K562 (cell line): ENCODE data around the gene NECTIN2. TPM values are rescaled to one million over a fixed set of nuclear protein-coding genes. Genes with fewer than 3 reads are reported as not detected.

Experiments
- ATAC-seq: fragments of 200-7000 bp; cut with Tn5 transposase; 3 replicates; pipeline ENCODE4 v1.9.1; 2020; ENCODE audit warnings: moderate library complexity
- BruUV-seq: library from RNA; stranded (reverse); fragments of 400-500 nt; replicated peaks from 2 replicates; lab custom pipeline; 2021; lab: Mats Ljungman, UMichigan
- CTCF ChIA-PET: fragments of 300-600 bp; formaldehyde crosslinking; extraction: SDS; loops from one replicate; lab custom pipeline; 2021; ENCODE audit warnings: low intra/inter-chr PET ratio; lab: Yijun Ruan, JAX
- POLR2A ChIA-PET: fragments of 300-600, 350-650 bp; sonication (Branson Sonifier 250); formaldehyde crosslinking; extraction: SDS; loops from one replicate; lab custom pipeline; 2021; ENCODE audit warnings: antibody characterized with exemption, inconsistent platforms; lab: Yijun Ruan, JAX
- DNase-seq, 4 experiments: peaks; one replicate each; pipeline versions ENCODE4 v3.0.0 to v3.0.0-alpha.2; 2011 to 2018; ENCODE audit warnings: low spot score in 3 of 4, mixed read lengths in 3 of 4; ENCODE audit errors: extremely low read depth in 1 of 4
- FAIRE-seq: peaks from 2 replicates; lab custom pipeline; 2011; peaks lifted over from hg19 to GRCh38; lab: Jason Lieb, UNC
- H2AFZ ChIP-seq: 2 replicates; pipeline ENCODE4 v1.6.0; 2011; ENCODE audit warnings: low read depth, low read length, control low read depth, inconsistent platforms
- H3K27ac ChIP-seq: fragments of 200-600 bp; 3 replicates; pipeline ENCODE4 v1.8.0; 2011; ENCODE audit warnings: low read depth, mild to moderate bottlenecking, control low read depth, inconsistent platforms, low read length, moderate library complexity, mixed read lengths; ENCODE audit errors: extremely low read depth
- H3K27me3 ChIP-seq, 2 experiments: fragments of 300-600 bp in 1 of 2; 2 replicates in 1 of 2; 3 replicates in 1 of 2; pipeline versions ENCODE4 v1.6.0 to v1.8.0; 2011; ENCODE audit warnings: inconsistent platforms in 2 of 2, low read length in 2 of 2, mild to moderate bottlenecking in 1 of 2, mixed read lengths in 1 of 2, moderate library complexity in 1 of 2; ENCODE audit not compliant: control insufficient read depth in 2 of 2, insufficient read depth in 2 of 2
- H3K36me3 ChIP-seq: fragments of 300-600 bp; 3 replicates; pipeline ENCODE4 v1.8.0; 2011; ENCODE audit warnings: mild to moderate bottlenecking, low read length, inconsistent platforms; ENCODE audit not compliant: control insufficient read depth, insufficient read depth
- H3K4me1 ChIP-seq, 2 experiments: fragments of 200-600 bp in 1 of 2; replicated peaks in 1 of 2; 2 replicates in 1 of 2; 3 replicates in 1 of 2; pipeline versions ENCODE4 v1.5.1 to v1.8.0; 2011; ENCODE audit warnings: inconsistent platforms in 2 of 2, low read length in 2 of 2, mild to moderate bottlenecking in 1 of 2, mixed read lengths in 1 of 2, moderate library complexity in 1 of 2; ENCODE audit not compliant: control insufficient read depth in 2 of 2, insufficient read depth in 2 of 2
- H3K4me2 ChIP-seq: 2 replicates; pipeline ENCODE4 v1.6.1; 2011; ENCODE audit warnings: low read length, control low read depth, inconsistent platforms, mixed read lengths; ENCODE audit not compliant: insufficient read depth
- H3K4me3 ChIP-seq: fragments of 200-600 bp; sonication (generic), shearing (Covaris generic); 2 replicates; pipeline ENCODE4 v1.5.1; 2016; ENCODE audit warnings: control low read depth, inconsistent platforms
- H3K79me2 ChIP-seq: fragments of 200-600 bp; 3 replicates; pipeline ENCODE4 v1.8.0; 2011; ENCODE audit warnings: low read length, inconsistent platforms; ENCODE audit not compliant: control insufficient read depth, insufficient read depth
- H3K9ac ChIP-seq, 2 experiments: 2 replicates each; pipeline versions ENCODE4 v1.6.0 to v1.6.1; 2011; ENCODE audit warnings: low read depth in 2 of 2, low read length in 2 of 2, control low read depth in 1 of 2, inconsistent platforms in 1 of 2, mild to moderate bottlenecking in 1 of 2, mixed read lengths in 1 of 2; ENCODE audit not compliant: insufficient read depth in 1 of 2
- H3K9me1 ChIP-seq: one replicate; pipeline ENCODE4 v1.6.0; 2011; ENCODE audit warnings: inconsistent platforms, mild to moderate bottlenecking, low read length, moderate library complexity; ENCODE audit not compliant: control insufficient read depth, insufficient read depth
- H3K9me3 ChIP-seq: replicated peaks from 2 replicates; pipeline ENCODE4 v1.5.1; 2011; ENCODE audit warnings: low read depth, low read length, inconsistent platforms; ENCODE audit not compliant: control insufficient read depth, insufficient read depth
- H4K20me1 ChIP-seq: replicated peaks from 2 replicates; pipeline ENCODE4 v1.6.1; 2011; ENCODE audit warnings: low read length, inconsistent platforms, mixed read lengths; ENCODE audit not compliant: control insufficient read depth, insufficient read depth
- LARP7 ChIP-seq: fragments of 450-650 bp; IDR thresholded peaks from 2 replicates; pipeline ENCODE4 v1.6.1; 2016
- NRF1 ChIP-seq, 2 experiments: fragments of 450-650 bp; IDR thresholded peaks in 1 of 2; conservative IDR thresholded peaks in 1 of 2; 2 replicates each; pipeline ENCODE4 v1.6.1; 2014; ENCODE audit warnings: mild to moderate bottlenecking in 2 of 2
- PCBP1 ChIP-seq: fragments of 200-400 bp; formaldehyde crosslinking; IDR thresholded peaks from 2 replicates; pipeline ENCODE4 v1.6.1; 2018; ENCODE audit warnings: mild to moderate bottlenecking, low read depth, low read length; ENCODE audit not compliant: poor library complexity, severe bottlenecking
- ZNF263 ChIP-seq: sonication (generic); formaldehyde crosslinking; IDR thresholded peaks from 2 replicates; pipeline ENCODE4 v1.8.0; 2022; ENCODE audit warnings: mild to moderate bottlenecking, missing genetic modification reagents, borderline replicate concordance
- WGBS: fragments of 100-300 bp; shearing (Covaris generic); methylation state at CpG from one replicate; pipeline ENCODE4 v1.1.6; 2016; ENCODE audit warnings: low coverage, mixed read lengths; ENCODE audit not compliant: insufficient coverage; ENCODE audit errors: missing lambda C conversion rate; 5-methylcytosine and 5-hydroxymethylcytosine counted together
- in situ Hi-C: fragments of 300-500 bp; cut with MboI; formaldehyde crosslinking; loops from 4 replicates; pipeline ENCODE4 v1.15.0; 2018; ENCODE audit warnings: inconsistent platforms, mixed read lengths
- intact Hi-C: fragments of 100-400 bp; cut with micrococcal nuclease; formaldehyde crosslinking; loops from 2 replicates; pipeline ENCODE4 v1.14.2; 2022
- polyA plus RNA-seq, 8 experiments: library from polyadenylated mRNA; depleted of rRNA in 4 of 8; stranded (reverse) in 5 of 8; unstranded in 3 of 8; fragments of >200 nt; fragmentation: Nextera tagmentation in 2 of 8; fragmentation: Illumina TruSeq in 1 of 8; extraction: Ambion mirVana in 2 of 8; extraction: Trizol in 1 of 8; gene quantifications; 2 replicates each; pipeline versions ENCODE4 v1.2.1 to v1.2.3, GENCODE V29; 2011 to 2014; ENCODE audit warnings: inconsistent platforms in 1 of 8, missing spikeins in 1 of 8
- total RNA-seq, 7 experiments: library from RNA; depleted of rRNA in 6 of 7; stranded (reverse); fragments of >200 nt in 6 of 7; fragmentation: Illumina TruSeq in 2 of 7; extraction: Trizol in 2 of 7; gene quantifications; 2 replicates each; pipeline versions ENCODE4 v1.2.1 to v1.2.3, GENCODE V29; 2011 to 2021; ENCODE audit warnings: low replicate concordance in 1 of 7
- TF ChIP-seq, protein P1 (sequence below), 2 experiments: fragments of 450-650 bp; formaldehyde crosslinking in 1 of 2; IDR thresholded peaks; 2 replicates each; pipeline versions ENCODE4 v1.4.0 to v1.6.1; 2014 to 2020; ENCODE audit warnings: mild to moderate bottlenecking in 2 of 2, borderline replicate concordance in 1 of 2, low read depth in 1 of 2

The NECTIN2 gene
- total and polyA plus RNA-seq, 9 of the 15 experiments (the other 6 are each of a cell fraction or from before 2014, with no cell fraction given), result 3.9 to 94.9 (median 34.9) TPM

DNA sequence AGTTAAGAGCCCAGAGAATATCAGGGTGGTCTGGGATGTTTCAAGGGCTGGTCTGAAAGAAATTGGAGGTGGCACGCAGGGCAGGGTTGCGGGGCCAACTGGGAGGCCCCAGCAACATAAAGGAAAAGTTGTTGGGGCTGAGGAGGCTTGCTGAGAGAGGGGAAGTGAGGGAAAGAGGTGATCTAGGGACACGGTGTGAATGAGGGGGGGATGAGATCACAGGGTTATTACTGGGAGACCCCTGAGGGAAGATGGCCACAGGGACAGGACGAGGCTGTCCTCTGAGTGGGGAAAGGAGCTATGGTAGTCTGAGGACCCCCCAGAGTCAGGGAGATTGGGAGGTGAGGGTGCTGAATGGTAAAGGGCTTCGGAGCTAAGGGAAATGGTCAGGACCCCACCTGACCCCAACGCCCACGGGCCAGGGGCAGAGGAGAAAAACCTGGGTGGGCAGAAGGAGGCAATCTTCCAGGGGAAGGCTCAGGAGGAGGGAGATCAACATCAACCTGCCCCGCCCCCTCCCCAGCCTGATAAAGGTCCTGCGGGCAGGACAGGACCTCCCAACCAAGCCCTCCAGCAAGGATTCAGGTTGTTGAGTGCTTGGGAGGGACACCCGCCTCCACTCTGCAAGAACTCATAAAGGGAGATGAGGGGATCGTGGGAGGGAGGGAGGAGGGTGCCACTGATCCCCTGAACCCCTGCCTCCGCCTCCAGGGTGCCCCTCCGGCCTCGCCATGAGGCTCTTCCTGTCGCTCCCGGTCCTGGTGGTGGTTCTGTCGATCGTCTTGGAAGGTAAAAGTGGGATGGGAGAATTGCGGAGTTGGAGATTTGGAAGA, 80.4 kb downstream of the NECTIN2 start (continued):
- TF ChIP-seq NRF1 (conservative IDR thresholded peaks at IDR 0.05 in 1 of 2, IDR thresholded peaks at IDR 0.05 in 1 of 2) (0 out of 4 replicates have a peak, but pooled peaks of 1 of the 2 experiments have one; percentile 30), ZNF263 (CRISPR knock-in tag) (peak; percentile 83)
- TF ChIP-seq, all 486 proteins: peak for 16; not testable (repeated sequence) for 470

DNA sequence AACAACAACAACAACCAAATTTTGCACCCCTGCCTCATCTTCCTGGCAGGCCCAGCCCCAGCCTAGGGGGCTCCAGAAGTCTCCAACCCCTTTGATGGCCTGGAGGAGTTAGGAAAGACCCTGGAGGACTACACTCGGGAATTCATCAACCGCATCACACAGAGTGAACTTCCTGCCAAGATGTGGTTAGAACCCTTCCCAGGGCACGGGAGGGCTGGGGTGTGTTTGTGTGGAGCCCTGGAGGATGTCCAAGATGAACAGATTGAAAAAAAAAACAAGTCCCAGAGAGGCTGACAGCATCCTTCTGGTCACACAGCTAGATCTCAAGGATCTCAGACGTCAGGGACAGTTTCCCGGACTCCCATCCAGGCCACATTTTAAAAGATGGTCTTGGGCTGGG, 81.6 kb downstream of the NECTIN2 start:
- H3K36me3 ChIP-seq, result no peaks in the 10 kb centered on the region
- POLR2A ChIA-PET, result no interaction called here
- H2AFZ ChIP-seq, result peak overlapping the region; percentile 87; the same call in 1 of the 2 replicates
- intact Hi-C loops (no loop called here), in situ Hi-C loops (no loop called here)
- FAIRE-seq (no peak), ATAC-seq (no peak), DNase-seq (no peak)
- TF ChIP-seq PCBP1, result no peak
- TF ChIP-seq, protein P1, sequence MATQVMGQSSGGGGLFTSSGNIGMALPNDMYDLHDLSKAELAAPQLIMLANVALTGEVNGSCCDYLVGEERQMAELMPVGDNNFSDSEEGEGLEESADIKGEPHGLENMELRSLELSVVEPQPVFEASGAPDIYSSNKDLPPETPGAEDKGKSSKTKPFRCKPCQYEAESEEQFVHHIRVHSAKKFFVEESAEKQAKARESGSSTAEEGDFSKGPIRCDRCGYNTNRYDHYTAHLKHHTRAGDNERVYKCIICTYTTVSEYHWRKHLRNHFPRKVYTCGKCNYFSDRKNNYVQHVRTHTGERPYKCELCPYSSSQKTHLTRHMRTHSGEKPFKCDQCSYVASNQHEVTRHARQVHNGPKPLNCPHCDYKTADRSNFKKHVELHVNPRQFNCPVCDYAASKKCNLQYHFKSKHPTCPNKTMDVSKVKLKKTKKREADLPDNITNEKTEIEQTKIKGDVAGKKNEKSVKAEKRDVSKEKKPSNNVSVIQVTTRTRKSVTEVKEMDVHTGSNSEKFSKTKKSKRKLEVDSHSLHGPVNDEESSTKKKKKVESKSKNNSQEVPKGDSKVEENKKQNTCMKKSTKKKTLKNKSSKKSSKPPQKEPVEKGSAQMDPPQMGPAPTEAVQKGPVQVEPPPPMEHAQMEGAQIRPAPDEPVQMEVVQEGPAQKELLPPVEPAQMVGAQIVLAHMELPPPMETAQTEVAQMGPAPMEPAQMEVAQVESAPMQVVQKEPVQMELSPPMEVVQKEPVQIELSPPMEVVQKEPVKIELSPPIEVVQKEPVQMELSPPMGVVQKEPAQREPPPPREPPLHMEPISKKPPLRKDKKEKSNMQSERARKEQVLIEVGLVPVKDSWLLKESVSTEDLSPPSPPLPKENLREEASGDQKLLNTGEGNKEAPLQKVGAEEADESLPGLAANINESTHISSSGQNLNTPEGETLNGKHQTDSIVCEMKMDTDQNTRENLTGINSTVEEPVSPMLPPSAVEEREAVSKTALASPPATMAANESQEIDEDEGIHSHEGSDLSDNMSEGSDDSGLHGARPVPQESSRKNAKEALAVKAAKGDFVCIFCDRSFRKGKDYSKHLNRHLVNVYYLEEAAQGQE (IDR thresholded peaks at IDR 0.05; ENCODE audit: borderline replicate concordance), result no peak
- TF ChIP-seq, protein P1 (CRISPR knock-in tag; IDR thresholded peaks at IDR 0.05; ENCODE audit: low read depth), result no peak
- peak; percentile 4; the same call in 1 of the 2 replicates for TF ChIP-seq LARP7
- peaks cover 0 to 24% of the 10 kb centered on the region in 2 experiments; a peak in 4 of 5 replicates for H3K4me1 ChIP-seq
- no TSS peak for BruUV-seq
- no peaks in the 10 kb centered on the region for H4K20me1 ChIP-seq
- H3K27me3 ChIP-seq, result no peaks in the 10 kb centered on the region
- H3K27ac ChIP-seq, result no peak overlapping the region
- H3K79me2 ChIP-seq, result no peaks in the 10 kb centered on the region
- peak overlapping the region in 1 of 2 experiments; percentile 54; a peak in 1 of 4 replicates for H3K9ac ChIP-seq
- H3K9me3 ChIP-seq, result no peaks in the 10 kb centered on the region
- no peaks in the 10 kb centered on the region for H3K9me1 ChIP-seq
- 65% methylated on average over 5 of the region's 5 CpGs for WGBS
- no peak overlapping the region for H3K4me2 ChIP-seq
- CTCF ChIA-PET, result no interaction called here
- no peak overlapping the region for H3K4me3 ChIP-seq
